GM23338 (cell line): ENCODE measurements around the gene EIF4G3. TPM values are rescaled to one million over a fixed set of nuclear protein-coding genes. Genes with fewer than 3 reads are reported as not detected.

Source experiments
- ATAC-seq: fragments of 200-7000 bp; cut with Tn5 transposase; 3 replicates; pipeline ENCODE4 v1.9.1; 2020
- DNase-seq: peaks from one replicate; pipeline ENCODE4 v3.0.0-alpha.2; 2015; ENCODE audit warnings: low spot score
- H2AFZ ChIP-seq: fragments of 200-600 bp; sonication (generic); 2 replicates; pipeline ENCODE4 v1.8.0; 2016; ENCODE audit warnings: antibody characterized with exemption, mild to moderate bottlenecking, moderate library complexity
- H3F3A ChIP-seq: fragments of 200-600 bp; sonication (generic); replicated peaks from 2 replicates; pipeline ENCODE4 v1.8.0; 2017; ENCODE audit warnings: antibody characterized with exemption, mixed run types, low read depth
- H3K27ac ChIP-seq: fragments of 200-600 bp; sonication (generic); 2 replicates; pipeline ENCODE4 v1.6.1; 2016; ENCODE audit warnings: low read depth
- H3K27me3 ChIP-seq: fragments of 200-600 bp; sonication (generic); 2 replicates; pipeline ENCODE4 v1.8.0; 2016; ENCODE audit warnings: mild to moderate bottlenecking, mixed run types, moderate library complexity; ENCODE audit not compliant: insufficient read depth
- H3K36me3 ChIP-seq: fragments of 200-600 bp; sonication (generic); 2 replicates; pipeline ENCODE4 v1.8.0; 2016; ENCODE audit warnings: mild to moderate bottlenecking; ENCODE audit not compliant: insufficient read depth
- H3K4me1 ChIP-seq: fragments of 200-600 bp; sonication (generic); 2 replicates; pipeline ENCODE4 v1.8.0; 2016; ENCODE audit warnings: mild to moderate bottlenecking, moderate library complexity; ENCODE audit not compliant: insufficient read depth
- H3K4me2 ChIP-seq: fragments of 200-600 bp; sonication (generic); 2 replicates; pipeline ENCODE4 v1.7.1; 2017; ENCODE audit warnings: mixed run types
- H3K4me3 ChIP-seq: fragments of 200-600 bp; sonication (generic); 2 replicates; pipeline ENCODE4 v1.6.1; 2016; ENCODE audit warnings: mixed run types
- H3K79me2 ChIP-seq: fragments of 200-600 bp; sonication (generic); replicated peaks from 2 replicates; pipeline ENCODE4 v1.8.0; 2017; ENCODE audit warnings: mild to moderate bottlenecking; ENCODE audit not compliant: insufficient read depth
- H3K9me2 ChIP-seq: fragments of 200-600 bp; sonication (generic); 2 replicates; pipeline ENCODE4 v1.8.0; 2017; ENCODE audit not compliant: insufficient read depth
- H4K20me1 ChIP-seq: fragments of 200-600 bp; sonication (generic); replicated peaks from 2 replicates; pipeline ENCODE4 v1.8.0; 2017; ENCODE audit warnings: mild to moderate bottlenecking; ENCODE audit not compliant: insufficient read depth
- H3K27ac Mint-ChIP-seq: 2 replicates; pipeline ENCODE4 v1.8.0; 2020; ENCODE audit warnings: inconsistent platforms, mild to moderate bottlenecking, moderate library complexity, mixed read lengths
- H3K27me3 Mint-ChIP-seq: 3 replicates; pipeline ENCODE4 v1.8.0; 2022; ENCODE audit warnings: low read depth, mild to moderate bottlenecking, moderate library complexity, mixed read lengths, inconsistent platforms; ENCODE audit not compliant: insufficient read depth, poor library complexity
- H3K36me3 Mint-ChIP-seq: 3 replicates; pipeline ENCODE4 v1.8.0; 2021; ENCODE audit warnings: low read depth, mild to moderate bottlenecking, inconsistent platforms, moderate library complexity, mixed read lengths
- H3K4me1 Mint-ChIP-seq: 3 replicates; pipeline ENCODE4 v1.8.0; 2020; ENCODE audit warnings: mild to moderate bottlenecking, inconsistent platforms, mixed read lengths
- H3K4me3 Mint-ChIP-seq: 3 replicates; pipeline ENCODE4 v1.8.0; 2021; ENCODE audit warnings: moderate library complexity, mild to moderate bottlenecking, inconsistent platforms, mixed read lengths
- H3K9me3 Mint-ChIP-seq: 3 replicates; pipeline ENCODE4 v1.8.0; 2020; ENCODE audit warnings: moderate library complexity, mild to moderate bottlenecking, inconsistent platforms, mixed read lengths
- CREB1 ChIP-seq: fragments of 250-450 bp; sonication (Bioruptor Pico); IDR thresholded peaks from 2 replicates; pipeline ENCODE4 v1.5.0; 2020; ENCODE audit warnings: low read depth, mild to moderate bottlenecking, moderate library complexity
- CTCF ChIP-seq, 2 experiments: fragments of 200-600 bp in 1 of 2; sonication (generic) in 1 of 2; conservative IDR thresholded peaks; 2 replicates each; pipeline versions ENCODE4 v1.5.1 to v1.6.1; 2016 to 2017; ENCODE audit warnings: antibody characterized with exemption in 2 of 2, low read depth in 2 of 2, mild to moderate bottlenecking in 2 of 2, moderate library complexity in 1 of 2
- ETS1 ChIP-seq: IDR thresholded peaks from 2 replicates; pipeline ENCODE4 v1.6.1; 2016; ENCODE audit warnings: antibody characterized with exemption
- JUNB ChIP-seq: IDR thresholded peaks from one replicate; pipeline ENCODE4 v1.6.1; 2016; ENCODE audit warnings: antibody characterized with exemption; ENCODE audit not compliant: unreplicated experiment
- ZNF114 ChIP-seq: fragments of 250-450 bp; sonication (Bioruptor Pico); IDR thresholded peaks from 2 replicates; pipeline ENCODE4 v1.5.0; 2020; ENCODE audit warnings: mild to moderate bottlenecking, moderate library complexity
- ZNF462 ChIP-seq: fragments of 250-450 bp; sonication (Bioruptor Pico); IDR thresholded peaks from 2 replicates; pipeline ENCODE4 v1.5.0; 2020; ENCODE audit warnings: mild to moderate bottlenecking, moderate library complexity
- polyA plus RNA-seq: library from polyadenylated mRNA; unstranded; fragments of >200 nt; fragmentation: Nextera tagmentation; extraction: Ambion mirVana; gene quantifications from 2 replicates; pipeline ENCODE4 v1.2.1, GENCODE V29; 2016
- total RNA-seq: library from RNA; depleted of rRNA; stranded (reverse); fragments of >200 nt; shearing (Covaris generic); gene quantifications from 2 replicates; pipeline ENCODE4 v1.2.3, GENCODE V29; 2014

EIF4G3 gene
- total and polyA plus RNA-seq, 2 experiments from 2014 or later: 37.9 to 68.1 TPM

- no peaks in the 10 kb centered on the region for H3K4me1 ChIP-seq
- TF ChIP-seq ZNF462 (CRISPR knock-in tag) (no peak), CREB1 (CRISPR knock-in tag) (no peak)
- H3K27me3 Mint-ChIP-seq: no peaks in the 10 kb centered on the region
- H3K36me3 ChIP-seq: peaks cover 16% of the 10 kb centered on the region
- no peak overlapping the region for H3K4me2 ChIP-seq
- H3K27me3 ChIP-seq: 0 out of 2 replicates have a peak, but pooled peaks cover 3% of the 10 kb centered on the region
- H3K79me2 ChIP-seq: no peaks in the 10 kb centered on the region
- no peak overlapping the region for H3K4me3 Mint-ChIP-seq
- no peaks in the 10 kb centered on the region for H3K9me2 ChIP-seq
- H3K27ac Mint-ChIP-seq: no peak overlapping the region
- H2AFZ ChIP-seq: no peak overlapping the region
- H3K4me1 Mint-ChIP-seq: no peaks in the 10 kb centered on the region
- H3F3A ChIP-seq: no peaks in the 10 kb centered on the region
- ATAC-seq (no peak), DNase-seq (no peak)
- H3K9me3 Mint-ChIP-seq: no peaks in the 10 kb centered on the region
- peaks cover 31% of the 10 kb centered on the region; the same call in 2 of the 3 replicates for H3K36me3 Mint-ChIP-seq
- no peaks in the 10 kb centered on the region for H4K20me1 ChIP-seq
- no peak overlapping the region for H3K27ac ChIP-seq
- H3K4me3 ChIP-seq: no peak overlapping the region
Observed at GRCh38 chr1:20836230-20836629, 340.5 kb downstream of the EIF4G3 start.

GRCh38 chr1:20834780-20835179 is 341.9 kb downstream of the EIF4G3 start:
- Histone ChIP-seq H3K27ac (no peak overlapping the region), H3K4me3 (no peak overlapping the region), H3K4me2 (no peak overlapping the region), H2AFZ (no peak overlapping the region), H3K36me3 (peaks cover 7% of the 10 kb centered on the region), H3K9me2 (no peaks in the 10 kb centered on the region), H3K4me1 (no peaks in the 10 kb centered on the region), H3F3A (no peaks in the 10 kb centered on the region), H3K27me3 (0 out of 2 replicates have a peak, but pooled peaks cover 3% of the 10 kb centered on the region), H3K79me2 (no peaks in the 10 kb centered on the region), H4K20me1 (no peaks in the 10 kb centered on the region)
- H3K4me1 Mint-ChIP-seq: no peaks in the 10 kb centered on the region
- peaks cover 25% of the 10 kb centered on the region; the same call in 2 of the 3 replicates for H3K36me3 Mint-ChIP-seq
- H3K9me3 Mint-ChIP-seq: no peaks in the 10 kb centered on the region
- no peak overlapping the region for H3K4me3 Mint-ChIP-seq
- DNase-seq (no peak), ATAC-seq (no peak)
- H3K27me3 Mint-ChIP-seq: no peaks in the 10 kb centered on the region
- no peak overlapping the region for H3K27ac Mint-ChIP-seq
- TF ChIP-seq JUNB (no peak), ZNF114 (no peak), ETS1 (no peak), CTCF (conservative IDR thresholded peaks at IDR 0.05; ENCODE audit: low read depth in 2 of 2) (no peak)
